AG08396 (cell line): ENCODE measurements around the gene SOCS7.

Experiments
- DNase-seq: peaks from one replicate; pipeline ENCODE4 v3.0.0; 2012; ENCODE audit warnings: low spot score, mixed read lengths

The SOCS7 gene, protein sequence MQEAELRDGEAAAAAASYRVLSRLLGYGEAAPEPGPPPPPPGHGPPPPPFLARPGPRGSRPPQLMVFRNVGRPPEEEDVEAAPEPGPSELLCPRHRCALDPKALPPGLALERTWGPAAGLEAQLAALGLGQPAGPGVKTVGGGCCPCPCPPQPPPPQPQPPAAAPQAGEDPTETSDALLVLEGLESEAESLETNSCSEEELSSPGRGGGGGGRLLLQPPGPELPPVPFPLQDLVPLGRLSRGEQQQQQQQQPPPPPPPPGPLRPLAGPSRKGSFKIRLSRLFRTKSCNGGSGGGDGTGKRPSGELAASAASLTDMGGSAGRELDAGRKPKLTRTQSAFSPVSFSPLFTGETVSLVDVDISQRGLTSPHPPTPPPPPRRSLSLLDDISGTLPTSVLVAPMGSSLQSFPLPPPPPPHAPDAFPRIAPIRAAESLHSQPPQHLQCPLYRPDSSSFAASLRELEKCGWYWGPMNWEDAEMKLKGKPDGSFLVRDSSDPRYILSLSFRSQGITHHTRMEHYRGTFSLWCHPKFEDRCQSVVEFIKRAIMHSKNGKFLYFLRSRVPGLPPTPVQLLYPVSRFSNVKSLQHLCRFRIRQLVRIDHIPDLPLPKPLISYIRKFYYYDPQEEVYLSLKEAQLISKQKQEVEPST

DNA sequence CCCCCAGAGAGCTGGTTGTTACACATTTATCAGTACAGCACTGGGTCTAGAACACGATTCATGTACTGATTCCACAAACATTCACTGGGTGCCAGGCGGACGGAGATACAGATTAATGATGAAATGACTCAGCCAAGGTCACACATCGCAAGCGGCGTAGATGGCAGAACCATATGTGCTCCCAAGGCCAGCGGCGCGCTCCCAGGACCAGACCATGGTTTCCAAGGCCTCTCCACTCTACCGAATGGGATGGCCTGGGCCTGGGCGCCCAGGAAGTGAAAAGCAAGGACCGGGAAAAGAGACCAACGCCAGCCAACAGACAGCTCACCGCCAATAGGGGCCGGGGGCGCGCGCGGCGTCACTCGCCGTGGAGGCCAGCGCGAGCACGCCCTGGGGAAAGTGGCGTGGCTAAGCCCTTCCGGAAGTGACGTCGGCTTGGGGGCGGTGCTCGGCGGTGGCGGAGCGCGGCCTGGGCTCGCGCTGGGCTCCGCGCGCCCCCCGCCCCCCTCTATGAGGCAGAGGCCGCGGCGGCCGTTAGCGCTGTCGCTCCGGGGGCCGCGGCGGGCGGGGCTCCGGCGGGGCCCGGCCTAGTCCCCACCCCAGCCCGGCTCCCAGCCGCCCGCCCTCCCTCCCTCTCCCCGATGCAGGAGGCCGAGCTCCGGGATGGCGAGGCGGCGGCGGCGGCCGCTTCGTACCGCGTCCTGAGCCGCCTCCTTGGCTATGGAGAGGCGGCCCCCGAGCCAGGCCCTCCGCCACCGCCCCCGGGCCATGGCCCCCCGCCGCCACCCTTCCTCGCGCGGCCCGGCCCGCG lies at the start of gene SOCS7:
Gene SOCS7 (plus strand): TSS at position 433 of the 811 bp plus-strand sequence. CDS start 209 bp downstream, at position 642.
- DNase-seq = peak; percentile 96

DNA sequence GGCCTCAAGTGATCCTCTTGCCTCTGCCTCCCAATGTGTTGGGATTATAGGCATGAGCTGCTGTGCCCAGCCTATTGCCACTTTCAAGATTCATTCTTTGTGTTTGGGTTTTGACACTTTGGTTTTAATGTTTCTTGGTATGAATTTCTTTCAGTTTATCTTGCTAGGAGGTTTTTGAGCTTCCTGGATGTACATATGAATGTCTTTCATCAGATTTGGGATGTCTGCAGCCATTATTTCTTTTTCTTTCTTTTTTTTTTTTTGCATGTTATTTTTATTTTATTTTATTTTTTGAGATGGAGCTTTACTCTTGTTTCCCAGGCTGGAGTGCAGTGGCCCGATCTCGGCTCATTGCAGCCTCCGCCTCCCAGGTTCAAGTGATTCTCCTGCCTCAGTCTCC lies 36.1 kb upstream of the SOCS7 start:
- DNase-seq = no peak

DNA sequence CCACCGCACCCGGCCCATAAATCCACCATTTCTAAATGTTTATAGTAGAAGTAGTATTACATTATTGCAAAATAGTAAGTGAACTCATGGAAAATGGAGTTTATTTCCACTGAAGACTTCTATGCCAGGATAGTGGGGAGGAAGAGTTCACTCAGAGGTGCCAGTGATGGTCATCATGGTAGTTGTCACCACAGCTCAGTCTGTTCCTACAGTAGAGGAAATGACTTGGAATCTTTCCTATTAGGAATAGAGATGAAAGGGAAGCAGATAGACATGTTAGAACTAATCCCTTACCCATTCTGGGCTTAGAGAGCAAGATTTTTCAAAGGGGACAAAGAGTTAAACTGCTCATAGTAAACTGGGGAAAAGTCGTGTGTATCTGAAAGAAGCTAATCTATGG lies 34.6 kb upstream of the SOCS7 start:
- DNase-seq = no peak

DNA sequence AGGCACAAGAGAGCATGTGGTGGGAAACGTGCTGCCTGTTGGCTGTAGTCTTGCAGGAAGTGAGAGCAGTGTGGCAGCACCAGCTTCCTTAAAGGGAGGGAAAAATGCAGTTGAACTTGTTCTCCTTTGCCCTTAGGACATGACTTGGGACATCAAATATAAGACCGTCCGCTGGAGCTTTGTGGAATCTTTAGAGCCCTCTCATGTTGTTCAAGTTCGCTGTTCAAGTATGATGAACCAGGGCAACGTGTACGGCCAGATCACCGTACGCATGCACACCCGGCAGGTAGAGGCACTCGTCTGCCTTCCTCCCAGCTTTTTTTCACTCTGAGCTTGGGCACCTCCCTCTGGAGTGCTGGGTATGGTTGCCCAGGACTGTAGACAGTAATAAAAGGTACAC lies 31.2 kb upstream of the SOCS7 start:
- DNase-seq = no peak

DNA sequence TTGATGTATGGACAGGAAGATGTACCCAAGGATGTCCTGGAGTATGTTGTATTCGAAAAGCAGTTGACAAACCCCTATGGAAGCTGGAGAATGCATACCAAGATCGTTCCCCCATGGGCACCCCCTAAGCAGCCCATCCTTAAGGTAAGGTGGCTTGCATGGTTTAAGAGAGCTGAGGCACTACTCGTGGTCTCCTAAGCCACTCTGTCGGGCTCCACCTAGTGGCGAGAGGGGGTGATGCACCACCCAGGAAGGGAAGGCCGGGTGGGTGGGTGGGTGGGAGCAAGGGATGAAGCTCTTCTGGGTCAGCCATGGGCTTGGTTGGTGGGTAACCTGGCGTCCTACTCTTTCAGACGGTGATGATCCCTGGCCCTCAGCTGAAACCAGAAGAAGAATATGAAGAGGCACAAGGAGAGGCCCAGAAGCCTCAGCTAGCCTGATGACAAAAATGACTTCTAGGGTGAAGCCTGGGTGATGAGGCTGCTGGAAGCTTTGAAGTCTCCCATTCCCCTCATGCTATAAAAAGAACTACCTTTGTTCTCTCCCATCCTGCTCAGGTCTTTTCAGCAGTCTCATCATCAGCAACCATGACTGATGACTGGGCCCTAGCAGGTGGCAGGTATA lies 29.4 kb upstream of the SOCS7 start:
- peak; percentile 76 for DNase-seq

DNA sequence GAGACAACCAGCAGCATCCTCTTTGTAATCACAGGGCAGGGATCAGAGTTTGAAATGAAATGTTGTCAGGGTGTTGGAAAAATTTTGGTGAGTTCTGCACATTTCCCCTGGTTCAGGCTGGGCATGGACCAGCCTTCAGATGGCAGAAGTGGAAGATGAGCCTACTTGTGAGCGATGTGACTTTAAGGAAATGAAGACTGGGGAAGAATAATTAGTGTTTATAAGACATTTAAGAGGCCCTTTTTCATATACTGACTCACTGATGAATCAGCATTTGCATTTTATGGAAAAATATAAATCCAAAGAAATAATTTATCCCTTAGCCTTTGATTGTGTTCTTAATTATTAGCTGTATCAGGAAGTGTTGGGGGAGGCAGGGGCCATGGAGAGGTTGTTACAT lies 28.7 kb upstream of the SOCS7 start:
- no peak for DNase-seq

DNA sequence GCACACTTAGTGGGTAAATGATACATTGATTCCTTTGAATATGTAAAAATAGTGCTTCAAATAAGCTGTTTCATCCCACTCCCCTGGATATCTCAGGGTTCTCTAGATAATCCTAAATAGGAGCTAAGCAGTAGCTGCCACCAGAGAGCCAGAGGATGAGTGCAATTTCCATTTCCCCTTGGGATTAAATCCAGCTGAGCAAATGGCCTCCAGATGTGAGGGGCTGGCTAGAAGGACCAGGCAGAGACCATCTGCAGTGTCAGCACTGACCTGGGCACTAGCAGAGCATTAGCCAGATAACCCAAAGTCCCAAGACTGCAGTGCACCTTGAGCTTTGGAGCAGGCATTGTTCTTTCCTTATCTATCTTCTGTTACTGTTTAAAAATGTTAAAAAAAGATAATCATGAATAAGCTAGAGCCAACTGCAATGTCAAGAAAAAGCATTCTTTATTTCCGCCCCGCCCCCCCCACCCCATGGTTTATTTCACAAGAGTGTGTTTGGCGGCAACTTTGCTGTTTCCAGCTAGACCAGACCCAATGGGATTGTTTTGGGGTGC lies 27.4 kb upstream of the SOCS7 start:
- DNase-seq = no peak

DNA sequence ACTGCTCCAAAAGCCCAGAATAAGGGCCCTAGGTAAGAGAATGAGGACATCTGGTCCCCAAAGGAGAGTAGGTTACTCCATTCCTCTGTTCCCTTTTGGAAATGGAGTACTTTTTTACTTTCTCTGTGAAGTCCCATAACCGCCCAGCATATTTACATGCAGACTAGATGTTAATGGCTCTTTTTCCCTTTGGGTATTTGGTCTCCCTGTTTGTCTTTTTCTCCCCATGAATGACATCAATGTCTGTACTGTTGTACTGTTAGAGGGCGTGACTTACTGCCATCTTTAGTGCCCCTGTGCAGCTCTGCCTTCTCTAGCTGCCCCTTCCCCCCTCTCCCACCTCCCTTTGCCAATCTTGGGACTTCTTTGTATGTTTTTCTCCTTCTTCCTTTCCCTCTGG lies 26.9 kb upstream of the SOCS7 start:
- DNase-seq = no peak

DNA sequence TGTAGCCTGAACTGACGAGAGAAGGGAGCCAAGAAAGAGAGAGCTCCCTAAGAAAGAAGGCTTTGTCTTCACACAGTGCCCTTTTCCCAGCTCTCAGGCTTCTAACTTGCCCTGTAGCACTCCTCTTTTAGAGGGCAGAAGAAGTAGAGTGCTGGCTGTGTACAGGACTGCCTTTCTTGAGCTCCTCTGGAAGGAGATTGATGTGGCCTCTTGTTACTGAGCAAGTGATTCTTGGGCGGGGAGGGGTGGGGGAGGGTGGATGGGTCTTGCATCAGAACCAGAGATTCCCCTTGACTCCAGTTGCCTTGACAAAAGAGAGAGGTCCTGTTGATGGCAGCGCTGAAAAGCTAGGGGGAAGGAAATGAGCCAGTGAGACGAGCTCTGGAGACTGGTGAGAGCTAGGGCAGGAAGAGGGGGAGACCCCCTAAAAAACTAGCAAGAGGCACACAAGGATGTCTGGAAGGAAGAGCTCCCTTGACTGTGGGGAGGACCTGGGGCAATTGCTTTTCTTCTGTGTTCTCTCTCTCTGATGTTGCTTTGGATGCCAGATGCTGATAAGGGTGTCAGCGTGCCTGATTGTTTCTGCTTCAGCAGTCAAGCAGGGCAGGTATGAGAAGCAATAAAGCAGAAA lies 26.3 kb upstream of the SOCS7 start:
- no peak for DNase-seq

DNA sequence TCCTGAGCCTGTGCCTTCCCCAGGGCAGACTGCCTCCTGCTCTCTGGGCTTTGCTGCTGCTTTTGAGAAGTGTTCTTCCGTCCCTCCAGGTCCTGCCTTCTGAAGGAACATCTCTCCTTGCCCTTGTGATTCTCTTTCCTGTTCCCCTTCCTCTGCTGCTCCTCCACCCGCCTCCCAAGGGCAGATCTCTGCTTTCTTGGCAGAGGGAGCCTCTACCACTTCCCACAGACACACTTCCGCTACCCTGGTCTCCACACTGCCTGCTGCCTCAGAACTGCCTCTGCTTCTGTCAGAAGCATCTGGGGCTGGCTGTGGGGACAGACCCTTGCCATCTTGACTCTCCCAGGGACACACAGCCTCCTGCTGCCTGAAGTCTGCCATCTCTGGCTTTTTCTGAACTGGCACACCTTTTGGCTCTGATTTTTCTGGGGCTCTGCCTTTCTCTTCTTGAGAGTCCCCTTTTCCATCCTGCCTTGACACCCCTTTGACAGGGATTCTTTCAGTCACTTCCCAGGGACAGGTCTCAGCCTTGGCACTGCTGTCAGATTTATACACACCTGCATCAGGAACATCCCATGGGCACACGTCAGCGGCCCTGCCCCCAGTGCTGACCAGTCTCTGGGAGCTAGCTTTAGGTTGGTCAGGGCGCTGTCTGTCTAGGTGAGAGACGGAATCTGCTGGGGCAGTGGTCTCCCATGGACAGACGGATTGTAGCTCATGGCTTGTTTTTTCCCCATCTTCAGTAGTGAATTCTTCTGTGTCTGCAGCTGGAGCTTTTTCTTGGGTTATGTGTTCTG lies 24.4 kb upstream of the SOCS7 start:
- DNase-seq = no peak

DNA sequence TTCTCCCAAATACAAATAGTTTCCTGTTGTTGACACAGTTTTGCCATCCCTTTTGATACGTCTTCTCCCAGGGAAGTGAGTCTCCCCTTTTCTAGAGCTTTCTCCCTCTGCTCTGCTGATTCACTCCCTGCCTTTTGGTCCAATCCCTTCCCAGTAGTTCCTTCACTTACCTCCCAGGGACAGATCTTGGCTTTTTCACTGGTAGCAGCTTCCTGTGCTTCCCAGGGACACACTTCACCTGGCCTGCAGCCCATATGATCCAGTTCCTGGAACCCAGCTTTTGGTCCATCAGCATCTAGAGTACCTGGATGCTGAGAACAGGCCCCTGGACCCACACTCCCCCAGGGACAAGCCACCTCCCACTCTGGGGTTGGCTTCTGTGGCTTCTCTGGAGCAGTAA lies 23.7 kb upstream of the SOCS7 start:
- DNase-seq = no peak

DNA sequence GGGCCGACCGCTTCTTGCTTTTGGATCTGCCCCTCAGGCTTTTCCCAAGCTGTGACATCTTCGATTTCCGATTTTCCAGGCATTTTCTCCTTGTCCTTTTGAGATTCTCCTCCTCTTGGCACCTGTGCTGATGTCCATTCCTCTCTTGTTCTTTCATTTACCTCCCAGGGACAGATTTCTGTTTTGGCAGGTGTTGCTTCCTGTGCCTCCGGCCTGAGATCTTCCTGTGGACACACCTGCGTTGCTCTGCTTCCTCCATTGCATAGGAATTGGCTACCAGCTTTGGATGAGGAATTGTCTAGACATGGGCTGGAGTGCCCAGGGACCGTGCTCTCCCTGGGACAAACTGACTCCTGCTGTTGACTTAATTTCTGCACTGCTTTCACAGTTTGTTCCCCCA lies 23.0 kb upstream of the SOCS7 start:
- no peak for DNase-seq

DNA sequence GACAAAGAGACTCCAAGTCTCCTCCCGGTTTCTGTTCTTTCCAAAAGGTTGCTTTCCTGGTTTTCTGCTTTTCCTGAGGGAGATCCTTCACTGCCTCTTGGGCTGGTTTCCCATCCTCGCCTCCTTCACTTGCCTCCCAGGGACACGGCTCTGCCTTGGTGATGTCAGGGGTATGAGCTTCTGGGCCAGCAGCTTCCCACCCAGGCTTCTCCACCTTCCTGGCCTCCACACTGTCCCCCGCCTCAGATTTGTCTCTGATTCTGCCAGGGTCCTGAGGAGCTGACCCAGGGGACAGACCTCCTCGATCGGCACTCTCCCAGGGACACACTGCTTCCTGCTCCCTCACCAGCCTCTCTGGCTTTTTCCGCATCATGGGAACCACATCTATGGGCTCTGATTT lies 22.4 kb upstream of the SOCS7 start:
- DNase-seq = no peak

DNA sequence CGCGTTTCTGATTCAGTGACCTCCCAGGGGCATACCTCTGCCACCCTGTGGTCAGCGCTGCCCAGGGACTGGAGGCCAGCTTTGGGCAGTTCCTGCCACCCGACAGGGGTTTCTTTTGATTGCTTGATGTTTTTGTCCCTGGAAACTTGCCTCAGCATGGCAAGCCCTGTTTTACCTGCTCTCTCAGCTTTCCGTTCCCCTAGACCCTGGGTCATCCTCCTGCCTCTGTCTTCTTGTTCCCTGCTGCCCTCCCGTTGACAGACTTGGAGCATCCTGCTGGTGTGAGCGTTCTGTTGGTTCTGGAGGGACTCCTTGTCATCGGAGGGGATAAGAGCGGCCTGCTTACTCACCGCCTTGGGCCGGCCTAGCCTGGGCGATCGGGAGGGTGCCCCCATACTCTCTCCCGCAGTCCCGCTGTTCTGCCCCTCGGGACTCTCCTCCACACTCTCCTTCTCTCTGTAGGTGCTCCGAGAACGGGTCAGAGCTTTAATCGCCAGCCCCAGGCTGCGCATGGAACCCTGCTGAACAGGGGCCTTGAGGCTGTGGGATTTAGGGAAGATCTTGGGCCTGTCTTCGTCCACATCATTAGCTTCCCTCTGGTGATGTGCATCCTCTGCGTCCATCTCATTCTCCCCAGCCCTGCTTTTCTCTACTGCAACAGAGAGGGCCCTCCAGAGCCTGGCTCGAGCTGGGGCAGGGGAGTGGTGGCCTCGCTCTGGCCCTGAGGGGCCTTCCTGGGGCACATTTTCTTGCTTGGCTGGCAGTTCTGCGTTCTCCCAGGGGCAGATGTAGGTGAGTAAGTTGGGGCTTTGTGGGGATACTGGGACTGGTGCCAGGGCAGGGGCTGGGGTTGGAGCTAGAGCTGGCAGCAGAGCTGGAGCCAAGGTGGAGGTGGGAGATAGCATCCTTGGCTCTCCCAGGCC lies 21.6 kb upstream of the SOCS7 start:
- no peak for DNase-seq

DNA sequence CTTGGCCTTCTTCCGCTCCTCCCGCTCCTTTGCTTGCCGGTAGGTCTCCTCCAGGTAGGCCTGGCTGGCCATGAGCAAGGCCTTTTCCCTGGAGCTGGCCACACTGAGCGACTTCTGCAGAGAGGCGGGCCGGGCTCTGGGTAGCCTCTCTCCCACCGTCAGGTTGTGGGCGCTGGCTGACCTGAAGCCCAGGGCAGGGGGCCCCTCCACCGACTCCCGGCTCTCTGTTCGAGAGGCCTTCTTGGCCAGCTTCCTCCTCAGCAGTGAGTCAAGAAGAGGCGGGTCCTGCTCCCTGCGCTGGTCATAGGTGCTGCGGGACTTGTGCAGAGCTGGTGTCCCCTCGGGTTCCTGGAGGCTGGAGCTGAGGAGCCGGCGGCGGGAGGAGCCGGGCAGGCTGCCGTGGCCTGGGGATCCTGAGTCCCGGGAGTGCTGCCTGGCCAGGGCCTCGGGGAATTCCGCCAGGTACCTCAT lies 20.7 kb upstream of the SOCS7 start:
- DNase-seq = no peak

DNA sequence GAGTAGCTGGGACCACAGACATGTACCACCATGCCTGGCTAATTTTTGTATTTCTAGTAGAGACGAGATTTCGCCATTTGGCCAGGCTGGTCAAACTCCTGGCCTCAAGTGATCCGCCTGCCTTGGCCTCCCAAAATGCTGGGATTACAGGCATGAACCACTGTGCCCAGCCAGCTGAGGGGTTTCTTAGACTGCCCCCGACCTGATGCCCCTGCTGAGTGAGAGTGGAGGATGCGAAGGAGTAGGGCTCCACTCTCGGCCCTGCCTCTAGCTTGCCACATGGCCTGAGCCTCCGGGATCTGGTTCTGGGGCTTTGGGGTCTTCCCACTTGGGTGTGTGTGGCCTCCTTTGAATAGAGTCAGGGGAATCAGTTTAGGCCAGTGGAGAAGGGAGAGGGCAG lies 18.9 kb upstream of the SOCS7 start:
- DNase-seq = no peak

DNA sequence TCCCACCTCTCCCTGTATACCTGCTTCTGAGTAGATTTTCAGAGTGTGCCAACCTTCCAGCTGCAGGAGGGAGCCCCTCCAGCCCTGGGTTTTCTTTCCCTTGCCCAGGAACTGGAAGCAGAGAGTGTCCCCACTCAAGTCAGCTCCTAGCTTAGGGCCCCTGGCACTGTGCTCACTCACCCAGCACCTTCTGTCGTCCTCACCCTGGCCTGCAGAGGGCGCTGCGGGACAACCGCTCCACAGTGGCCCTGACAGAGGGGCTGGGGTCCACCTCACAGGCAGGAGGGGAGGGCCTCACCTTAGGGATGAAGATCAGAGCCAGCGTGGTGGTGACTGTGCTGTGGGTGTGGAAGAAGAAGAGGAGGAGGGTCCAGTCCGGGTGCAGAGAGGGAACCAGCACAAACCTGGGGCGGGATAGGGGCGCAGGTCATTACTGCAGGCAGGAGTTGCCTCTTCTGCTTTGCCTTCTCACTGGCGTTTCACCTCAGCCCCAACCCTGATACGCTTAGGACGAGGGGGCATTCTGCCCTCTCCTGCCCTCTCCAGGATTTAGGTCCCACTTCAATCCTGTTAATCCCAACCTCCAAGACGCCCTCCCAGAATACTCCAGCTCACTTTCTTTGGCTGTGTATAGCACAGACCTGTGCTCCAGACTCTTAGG lies 17.9 kb upstream of the SOCS7 start:
- peak; percentile 56 for DNase-seq

DNA sequence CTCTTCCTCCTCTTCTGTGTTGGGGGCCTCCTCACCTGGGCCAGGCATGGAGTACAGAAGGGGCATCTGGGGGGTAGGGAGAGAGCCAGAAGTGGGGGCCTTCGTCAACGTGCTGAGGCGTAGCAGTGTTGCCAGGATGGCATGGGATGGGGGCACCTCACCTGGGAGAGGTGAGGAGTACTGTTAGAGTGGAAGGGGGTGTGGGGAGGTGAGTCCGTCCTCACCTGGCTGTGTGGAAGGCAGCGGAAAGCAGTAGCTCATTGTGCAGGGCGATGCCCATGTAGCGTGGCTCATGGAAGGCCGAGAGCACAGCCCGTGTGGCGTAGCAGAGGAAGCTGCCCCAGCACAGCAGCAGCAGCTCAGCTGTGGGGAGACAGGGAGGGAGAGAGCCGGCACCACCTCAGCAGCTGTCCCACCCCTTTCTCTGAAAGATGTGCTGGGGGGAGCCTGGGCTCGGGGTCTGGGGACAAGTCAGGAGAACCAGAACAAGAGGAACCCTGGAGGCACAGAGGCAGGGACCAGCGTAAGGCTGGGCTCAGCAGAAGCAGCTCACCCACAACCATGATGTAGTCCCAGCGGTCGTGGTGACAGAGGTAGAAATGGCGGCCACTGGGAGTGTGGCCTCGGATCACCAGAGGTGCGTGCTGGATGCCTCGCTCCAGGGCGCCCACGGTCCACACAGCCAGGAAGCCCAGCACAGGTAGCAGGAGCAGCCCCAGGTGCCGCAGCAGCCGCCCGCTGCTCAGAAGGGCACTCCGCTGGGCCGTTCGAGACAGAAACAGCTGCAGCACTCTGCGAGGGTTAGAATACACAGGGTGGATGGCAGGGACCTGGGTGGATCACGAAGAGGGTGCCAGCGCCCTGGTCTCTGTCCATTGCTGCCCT lies 16.9 kb upstream of the SOCS7 start:
- no peak for DNase-seq
